A673 (cell line): ENCODE results near the gene FAM149A. TPM values are rescaled to one million over a fixed set of nuclear protein-coding genes. Genes with fewer than 3 reads are reported as not detected.
A peak's percentile ranks its signal among the peaks of the same experiment; 100 is the strongest.

Experiments
- BruUV-seq: library from RNA; stranded (reverse); fragments of 400-500 nt; replicated peaks from 2 replicates; lab custom pipeline; 2021; lab: Mats Ljungman, UMichigan
- CTCF ChIA-PET: fragments of 300-600 bp; sonication (Branson Sonifier 250); formaldehyde crosslinking; loops from one replicate; lab custom pipeline; 2022; ENCODE audit warnings: antibody characterized with exemption; lab: Charles Lee
- POLR2A ChIA-PET: fragments of 300-600 bp; sonication (Branson Sonifier 250); formaldehyde crosslinking; loops from one replicate; lab custom pipeline; 2022; ENCODE audit warnings: antibody characterized with exemption; ENCODE audit not compliant: low non-redundant PET; lab: Charles Lee
- DNase-seq: peaks from one replicate; pipeline ENCODE4 v3.0.0-alpha.2; 2015; ENCODE audit warnings: low spot score
- H3K27ac ChIP-seq: fragments of 200-600 bp; sonication (generic); 2 replicates; pipeline ENCODE4 v1.5.1; 2016; ENCODE audit warnings: mixed run types, low read depth, mild to moderate bottlenecking, mixed read lengths, antibody characterized with exemption, low read length; ENCODE audit not compliant: poor library complexity, severe bottlenecking
- H3K27me3 ChIP-seq: fragments of 200-600 bp; sonication (generic); replicated peaks from 2 replicates; pipeline ENCODE4 v1.6.1; 2017; ENCODE audit warnings: mixed run types, low read depth, mild to moderate bottlenecking, mixed read lengths, antibody characterized with exemption, low read length; ENCODE audit not compliant: insufficient read depth, poor library complexity
- H3K36me3 ChIP-seq: fragments of 200-600 bp; sonication (generic); 2 replicates; pipeline ENCODE4 v1.6.1; 2016; ENCODE audit warnings: mixed run types, mild to moderate bottlenecking, mixed read lengths, antibody characterized with exemption, low read length; ENCODE audit not compliant: insufficient read depth, poor library complexity, severe bottlenecking
- H3K4me1 ChIP-seq: fragments of 200-600 bp; sonication (generic); 2 replicates; pipeline ENCODE4 v1.6.1; 2017; ENCODE audit warnings: mixed run types, mild to moderate bottlenecking, mixed read lengths, antibody characterized with exemption, low read length; ENCODE audit not compliant: insufficient read depth, poor library complexity, severe bottlenecking
- H3K4me3 ChIP-seq: fragments of 200-600 bp; sonication (generic); 2 replicates; pipeline ENCODE4 v1.5.1; 2016; ENCODE audit warnings: low read depth, mixed run types, mild to moderate bottlenecking, mixed read lengths, low read length; ENCODE audit not compliant: poor library complexity, severe bottlenecking
- H3K9me3 ChIP-seq: fragments of 200-600 bp; sonication (generic); 2 replicates; pipeline ENCODE4 v1.6.1; 2016; ENCODE audit warnings: mixed run types, low read depth, mild to moderate bottlenecking, mixed read lengths, antibody characterized with exemption, low read length; ENCODE audit not compliant: poor library complexity, severe bottlenecking
- CTCF ChIP-seq: fragments of 300-800, 200-600 bp; sonication (generic); conservative IDR thresholded peaks from 2 replicates; pipeline ENCODE4 v1.5.1; 2017; ENCODE audit warnings: low read depth, mild to moderate bottlenecking, antibody characterized with exemption, low read length, moderate library complexity, mixed read lengths
- EZH2 ChIP-seq: fragments of 200-600 bp; sonication (generic); IDR thresholded peaks from 2 replicates; pipeline ENCODE4 v1.6.1; 2017; ENCODE audit warnings: borderline replicate concordance, low read depth, mild to moderate bottlenecking, mixed read lengths, antibody characterized with exemption, low read length; ENCODE audit not compliant: poor library complexity, severe bottlenecking
- intact Hi-C: fragments of 100-400 bp; cut with micrococcal nuclease; formaldehyde crosslinking; loops from one replicate; pipeline ENCODE4 v1.10.0; 2022; ENCODE audit not compliant: unreplicated experiment
- total RNA-seq: library from RNA; stranded (reverse); gene quantifications from 2 replicates; pipeline ENCODE4 v1.2.3, GENCODE V29; 2021

The FAM149A gene
- total RNA-seq, 1 experiment from 2014 or later, result 0.90 TPM

- CTCF ChIA-PET, result no interaction called here
- BruUV-seq, result no TSS peak
- no peak for TF ChIP-seq EZH2
- no peak for TF ChIP-seq CTCF
Measured at GRCh38 chr4:186102931-186103330, 1.6 kb upstream of the FAM149A start.

GRCh38 chr4:186104890-186105646, 564 bp downstream of the FAM149A start:
- ChIA-PET CTCF (no interaction called here), POLR2A (interaction anchor here (0.7 kb wide), 1 partner anchor 28 kb away, joined by 3 read pairs; no protein-coding TSS in a partner anchor)
- no peak overlapping the region for H3K27ac ChIP-seq
- no peak for DNase-seq
- no peaks in the 10 kb centered on the region for H3K36me3 ChIP-seq
- peak overlapping the region; percentile 48 for H3K4me3 ChIP-seq
- BruUV-seq, result no TSS peak
- no peaks in the 10 kb centered on the region for H3K9me3 ChIP-seq
- peaks cover 9% of the 10 kb centered on the region for H3K4me1 ChIP-seq
- TF ChIP-seq CTCF, result 0 out of 2 replicates have a peak, but pooled peaks have one; percentile 18
- peak; percentile 59 for TF ChIP-seq EZH2
- H3K27me3 ChIP-seq, result peaks cover 27% of the 10 kb centered on the region
- intact Hi-C loops, result no loop called here

More at GRCh38 chr4:186102931-186103330, 1.6 kb upstream of the FAM149A start:
- intact Hi-C loops, result no loop called here
- H3K9me3 ChIP-seq, result no peaks in the 10 kb centered on the region
- H3K4me1 ChIP-seq, result peaks cover 9% of the 10 kb centered on the region
- H3K36me3 ChIP-seq, result no peaks in the 10 kb centered on the region
- H3K27me3 ChIP-seq, result peaks cover 27% of the 10 kb centered on the region
- no peak overlapping the region for H3K4me3 ChIP-seq
- no peak for DNase-seq
- no peak overlapping the region for H3K27ac ChIP-seq
- POLR2A ChIA-PET, result no interaction called here

- no peak for TF ChIP-seq CTCF
- TF ChIP-seq EZH2, result peak; percentile 6
- Histone ChIP-seq H3K27ac (no peak overlapping the region), H3K9me3 (no peaks in the 10 kb centered on the region), H3K4me1 (peaks cover 9% of the 10 kb centered on the region), H3K36me3 (no peaks in the 10 kb centered on the region), H3K4me3 (peak overlapping the region; percentile 48), H3K27me3 (peaks cover 27% of the 10 kb centered on the region)
- BruUV-seq, result no TSS peak
- POLR2A ChIA-PET, result no interaction called here
- CTCF ChIA-PET, result no interaction called here
- DNase-seq, result peak; percentile 10
- intact Hi-C loops, result no loop called here
Measured at GRCh38 chr4:186105647-186106321, 1.3 kb downstream of the FAM149A start.
